GM21367 (cell line): ENCODE data around the gene ADNP.
"Not testable (repeated sequence)": the region's sequence is repeated elsewhere in the genome, so short reads cannot be mapped to it uniquely, and the experiment has no call there.

ENCODE experiments used
- ATAC-seq: cut with Tn5 transposase; IDR thresholded peaks from one replicate; pipeline ENCODE4 v1.9.1; 2021; ENCODE audit not compliant: unreplicated experiment

ADNP gene

DNA sequence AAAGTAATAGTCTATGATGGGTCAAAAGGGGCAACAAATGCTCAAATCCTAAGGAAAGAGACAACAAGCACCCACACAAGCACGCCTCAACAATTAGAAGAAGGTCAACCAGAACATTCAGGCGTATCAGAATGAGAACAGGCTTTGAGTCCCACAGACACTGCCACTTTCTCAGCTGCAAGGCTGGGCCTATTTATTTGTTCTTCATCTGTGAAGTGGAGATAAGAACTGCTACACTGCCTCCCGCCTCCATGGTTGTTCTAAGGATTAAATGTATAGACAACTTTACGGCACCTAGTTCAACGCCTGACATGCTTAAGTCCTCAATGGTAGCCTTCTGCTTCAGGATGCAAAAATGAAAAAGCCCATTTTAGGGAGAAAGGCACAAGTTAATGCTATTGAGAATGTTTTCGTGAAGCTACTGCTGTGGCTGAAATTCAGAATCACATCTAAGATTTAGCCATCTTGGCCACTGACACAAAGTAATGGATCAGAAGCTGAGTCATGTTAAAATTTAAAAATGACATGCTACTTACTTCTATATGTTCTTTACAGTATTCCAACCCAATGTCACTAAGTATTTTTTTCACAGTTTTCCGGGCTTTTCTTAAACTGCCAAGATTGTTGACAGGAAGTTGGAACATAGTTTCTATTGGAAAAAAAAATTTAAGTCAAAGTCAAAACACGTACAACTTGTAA, 27.7 kb downstream of the ADNP start:
- no peak for ATAC-seq

DNA sequence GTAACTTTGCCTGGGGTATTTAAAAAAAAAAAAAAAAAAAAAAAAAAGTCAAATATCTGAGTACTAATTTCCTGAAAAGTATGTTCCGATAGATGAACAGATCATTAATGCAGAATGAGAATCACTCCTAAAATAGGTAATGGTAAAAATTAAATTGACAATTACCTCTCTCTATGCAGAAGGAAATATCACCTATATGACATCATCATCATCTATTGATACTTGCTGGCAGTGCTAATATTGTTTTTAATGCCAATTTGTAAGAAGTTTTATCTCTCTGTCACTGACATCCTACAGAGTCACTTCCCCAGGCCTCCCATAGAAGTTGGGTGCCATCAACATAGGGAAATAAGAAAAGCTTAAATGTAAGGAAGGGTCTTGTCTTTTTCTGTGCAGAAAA, 29.9 kb downstream of the ADNP start:
- ATAC-seq = no peak

DNA sequence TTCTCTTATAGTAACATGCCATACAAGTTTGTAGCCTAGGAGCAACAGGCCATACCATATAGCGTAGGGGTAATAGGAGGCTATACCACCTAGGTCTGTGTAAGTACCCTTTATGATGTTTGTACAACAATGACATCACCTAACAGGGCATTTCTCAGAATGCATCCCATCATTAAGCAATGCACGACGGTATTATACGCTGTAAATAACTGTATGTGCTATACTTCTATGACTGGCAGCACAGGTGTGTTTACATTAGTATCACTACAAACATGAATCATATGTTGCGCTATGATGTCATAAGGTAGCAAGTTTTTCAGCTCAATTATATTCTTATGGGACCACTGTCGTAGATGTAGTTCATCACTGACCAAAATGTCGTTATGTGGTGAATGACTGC, 31.0 kb downstream of the ADNP start:
- no peak for ATAC-seq

DNA sequence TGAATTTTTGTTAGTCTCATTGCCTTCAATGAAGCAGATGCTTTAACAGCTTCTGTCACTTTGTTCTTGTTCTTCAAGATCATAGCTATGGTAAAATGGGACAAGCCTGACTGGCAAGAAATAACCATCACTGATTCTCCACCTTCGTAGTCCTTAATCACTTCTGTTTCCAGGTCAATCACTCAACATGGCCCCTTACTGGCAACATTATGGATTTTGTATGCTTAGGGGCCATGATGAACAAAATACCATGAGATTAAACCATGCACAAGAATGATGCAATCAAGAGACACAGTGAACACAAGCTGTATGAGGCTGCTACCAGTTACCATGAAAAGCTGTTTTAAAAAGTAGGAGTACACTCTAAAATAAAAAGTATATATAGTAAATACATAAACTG, 32.8 kb downstream of the ADNP start:
- ATAC-seq = no peak

DNA sequence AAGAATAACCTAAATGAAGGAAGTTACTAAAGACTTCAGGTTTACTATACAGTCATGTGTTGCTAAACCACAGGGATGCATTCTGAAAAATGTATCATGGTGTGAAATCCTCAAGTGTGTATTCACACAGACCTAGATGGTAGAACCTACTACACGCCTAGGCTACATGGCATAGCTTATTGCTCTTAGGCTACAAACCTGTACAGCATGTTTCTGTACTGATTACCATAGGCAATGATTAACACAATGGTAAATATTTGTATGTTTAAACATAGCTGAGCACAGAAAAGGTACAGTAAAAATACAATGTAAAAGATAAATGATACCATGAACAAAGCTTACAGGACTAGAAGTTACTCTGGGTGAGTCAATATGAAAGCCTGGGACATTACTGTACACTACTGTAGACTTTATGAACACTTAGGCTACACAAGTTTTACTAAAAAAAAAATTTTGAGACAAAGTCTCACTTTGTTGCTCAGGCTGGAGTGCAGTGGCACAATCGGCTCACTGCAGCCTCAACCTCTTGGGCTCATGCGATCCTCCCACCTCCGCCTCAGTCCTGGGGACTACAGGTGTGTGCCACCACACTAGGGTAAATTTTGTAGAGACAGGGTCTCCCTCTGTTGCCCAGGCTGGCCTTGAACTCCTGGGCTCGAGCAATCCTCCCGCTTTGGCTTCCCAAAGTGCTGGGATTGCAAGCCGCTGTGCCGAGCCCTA, 36.0 kb downstream of the ADNP start:
- no peak for ATAC-seq

DNA sequence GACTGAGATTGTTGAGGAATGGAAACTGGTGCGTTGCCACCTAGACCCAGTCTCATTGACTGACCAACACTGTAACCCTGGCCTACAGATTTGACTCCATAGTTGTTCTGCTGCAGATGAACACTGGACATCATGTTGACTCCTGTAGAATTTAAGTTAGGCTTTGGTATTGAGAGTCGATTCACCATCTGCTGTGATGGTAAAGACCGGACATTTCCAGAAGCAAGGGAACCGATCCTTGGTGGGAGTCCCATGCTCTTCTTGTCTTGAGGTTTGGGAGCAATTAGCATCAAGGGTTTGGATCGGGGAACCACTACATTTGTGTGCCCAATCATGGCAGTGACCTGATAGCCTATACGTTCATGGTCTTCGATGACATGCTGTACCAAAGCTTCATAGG, 37.6 kb downstream of the ADNP start:
- ATAC-seq = no peak

DNA sequence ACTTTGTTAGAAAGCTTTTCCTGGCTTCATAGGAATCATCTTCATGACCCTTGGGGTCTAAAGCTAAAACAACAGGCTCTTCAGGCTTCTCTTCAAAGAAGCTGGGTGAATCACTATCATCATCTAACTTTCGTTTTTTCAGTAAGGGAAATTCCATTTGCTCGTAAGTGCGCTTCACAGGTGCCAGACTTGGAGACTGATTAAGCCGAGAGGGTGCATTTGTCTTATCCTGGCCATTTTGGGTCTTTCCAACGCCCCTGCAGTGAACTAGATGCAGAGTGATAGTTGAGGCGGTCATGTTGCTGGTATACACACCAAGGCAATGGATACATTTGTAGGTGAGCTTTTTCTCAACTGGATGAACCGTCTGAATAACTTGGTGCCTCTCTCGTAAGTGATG, 38.8 kb downstream of the ADNP start:
- ATAC-seq = no peak

DNA sequence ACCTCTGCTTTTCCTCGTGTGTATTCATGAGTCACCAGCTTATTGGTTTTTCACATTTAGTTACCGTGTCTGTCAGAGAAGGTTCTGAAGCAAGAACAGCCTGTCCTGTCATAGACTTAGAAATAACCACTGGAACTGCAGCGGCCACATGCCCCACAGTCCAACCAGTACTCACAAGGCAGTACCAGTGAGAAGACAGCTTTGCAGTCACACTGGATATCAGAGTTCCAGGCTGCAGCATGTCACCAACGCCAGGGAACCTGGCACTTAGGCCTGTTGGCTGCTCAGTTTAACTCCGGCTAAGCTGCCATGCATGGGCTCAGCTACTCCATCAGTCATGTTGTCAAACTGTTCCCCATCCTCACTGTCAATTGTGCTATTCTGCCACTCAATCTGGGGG, 40.1 kb downstream of the ADNP start:
- ATAC-seq = no peak

DNA sequence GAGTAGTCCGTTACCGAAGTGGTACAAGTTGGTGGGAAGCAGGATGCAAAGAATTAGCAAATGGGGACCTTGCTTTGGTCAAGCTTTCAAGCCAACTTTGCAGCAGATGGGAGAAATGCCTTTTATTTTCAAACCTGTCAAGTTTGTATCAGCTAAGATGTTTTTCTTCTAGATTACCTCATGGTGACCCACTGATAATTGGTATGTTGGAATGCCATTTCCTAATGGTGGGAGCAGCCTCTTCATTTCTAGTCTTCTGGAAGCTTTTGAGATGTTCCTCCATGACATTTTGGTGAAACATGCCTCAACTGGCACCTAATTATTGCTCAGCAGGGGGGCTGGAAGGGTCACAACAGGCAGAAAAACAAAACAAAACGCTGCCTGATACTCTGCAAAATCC, 43.7 kb downstream of the ADNP start:
- ATAC-seq = no peak

DNA sequence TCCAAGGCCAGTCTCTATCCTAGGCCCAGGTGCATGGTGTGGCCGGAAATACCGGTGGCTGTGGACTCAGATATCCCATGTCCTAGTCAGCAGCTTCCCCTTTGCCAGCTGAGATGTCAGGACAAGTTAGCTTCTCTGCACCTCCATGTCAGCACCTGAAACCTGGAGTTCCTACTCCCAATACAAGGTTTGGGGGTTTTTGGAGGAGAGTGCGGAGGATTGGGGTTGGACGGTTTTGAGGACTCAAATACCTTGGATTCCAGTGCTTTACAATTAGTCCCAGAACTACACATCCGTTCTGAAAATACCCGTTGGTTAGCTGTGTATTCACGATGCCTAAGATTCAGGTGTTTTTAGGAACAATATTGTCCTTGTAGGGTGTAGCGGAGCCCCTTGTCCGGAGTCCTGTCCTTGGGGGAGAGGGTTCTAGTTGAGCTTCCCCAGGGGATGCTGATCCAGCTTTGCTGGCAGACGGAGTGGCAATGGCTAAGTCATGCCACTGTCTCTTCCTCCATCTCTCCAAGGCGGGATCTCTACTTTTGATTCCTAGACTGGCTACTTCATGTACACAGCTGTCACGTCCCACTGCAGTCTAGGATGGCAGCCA, 45.0 kb downstream of the ADNP start:
- ATAC-seq = no peak

DNA sequence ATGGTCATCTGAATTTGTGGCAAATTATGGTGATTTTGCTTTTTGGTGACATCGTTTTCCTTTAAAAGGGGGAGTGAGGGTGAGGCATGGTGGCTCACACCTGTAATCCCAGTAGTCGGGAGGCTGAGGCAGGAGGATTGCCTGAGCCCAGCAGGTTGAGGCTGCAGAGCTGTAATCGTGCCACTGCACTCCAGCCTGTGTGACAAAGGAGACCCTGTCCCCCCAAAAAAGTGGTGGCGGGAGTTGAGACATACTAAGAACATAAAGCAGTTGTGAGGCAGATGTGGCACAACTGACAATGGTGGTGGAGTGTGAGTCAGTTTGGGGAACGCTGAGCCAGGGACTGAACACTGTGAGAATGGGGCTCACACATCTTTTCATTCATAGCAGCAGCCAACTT, 45.5 kb downstream of the ADNP start:
- ATAC-seq = no peak

DNA sequence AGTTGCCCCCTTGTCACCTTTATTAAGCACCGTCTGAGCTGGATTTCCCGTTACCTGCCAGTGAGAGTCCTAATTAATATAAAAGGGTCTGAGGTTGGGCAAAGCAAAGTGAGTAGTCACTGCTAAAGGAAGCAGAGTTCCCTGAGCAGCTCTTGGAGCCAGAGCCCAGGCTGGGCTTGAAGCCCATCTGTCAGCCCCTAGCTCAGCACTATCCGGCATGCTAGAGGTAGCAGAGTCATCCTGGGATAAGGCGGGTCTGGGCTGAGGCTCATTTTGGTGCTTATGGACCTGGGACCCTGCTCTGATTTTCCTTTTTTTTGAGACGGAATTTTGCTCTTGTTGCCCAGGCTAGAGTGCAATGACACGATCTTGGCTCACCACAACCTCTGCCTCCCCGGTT, 46.2 kb downstream of the ADNP start:
- no peak for ATAC-seq

DNA sequence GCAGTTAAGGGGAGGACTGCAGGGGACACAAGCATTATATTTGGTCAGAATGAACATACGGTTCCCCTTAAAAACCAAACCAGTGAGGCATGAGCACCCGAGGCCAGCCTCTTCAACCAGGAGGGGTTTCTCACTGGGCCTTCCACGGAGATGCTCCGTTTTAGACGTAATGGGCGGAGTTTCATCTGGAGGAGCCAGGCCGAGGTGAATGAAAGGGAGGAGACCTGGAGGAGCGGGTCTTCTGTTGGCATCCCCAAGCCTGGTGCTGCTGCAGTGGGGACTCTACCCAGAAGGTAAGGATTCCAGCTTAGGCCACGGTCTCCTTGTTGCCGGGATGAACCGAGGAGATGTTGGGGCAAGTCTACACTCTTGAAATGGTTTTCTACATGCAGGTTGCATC, 47.4 kb downstream of the ADNP start:
- ATAC-seq = no peak

DNA sequence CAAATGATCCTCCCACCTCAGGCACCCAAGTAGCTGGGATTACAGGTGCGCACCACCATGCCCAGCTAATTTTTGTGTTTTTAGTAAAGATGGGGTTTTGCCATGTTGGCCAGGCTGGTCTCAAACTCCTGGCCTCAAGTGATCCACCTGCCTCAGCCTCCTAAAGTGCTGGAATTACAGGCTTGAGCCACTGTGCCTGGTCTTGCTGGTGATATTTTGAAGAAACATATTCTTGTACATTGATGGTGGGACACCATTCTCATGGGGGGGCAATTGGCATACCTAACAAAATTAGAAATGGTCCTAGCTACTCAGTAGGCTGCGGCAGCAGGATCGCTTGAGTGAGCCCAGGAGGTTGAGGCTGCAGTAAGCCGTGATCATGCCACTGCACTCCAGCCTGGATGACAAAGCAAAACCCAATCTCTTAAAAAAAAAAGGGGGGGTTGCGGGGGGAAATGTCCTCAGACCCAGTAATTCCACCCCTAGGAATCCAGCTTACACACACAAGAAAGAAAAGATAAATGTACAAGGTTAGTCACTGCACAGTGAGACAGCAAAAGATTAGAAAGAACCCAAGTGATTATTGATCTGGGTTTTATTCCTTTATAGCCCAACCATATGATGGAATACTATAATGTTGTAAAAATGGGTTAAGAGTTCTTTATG, 49.3 kb downstream of the ADNP start:
- not testable (repeated sequence) for ATAC-seq

DNA sequence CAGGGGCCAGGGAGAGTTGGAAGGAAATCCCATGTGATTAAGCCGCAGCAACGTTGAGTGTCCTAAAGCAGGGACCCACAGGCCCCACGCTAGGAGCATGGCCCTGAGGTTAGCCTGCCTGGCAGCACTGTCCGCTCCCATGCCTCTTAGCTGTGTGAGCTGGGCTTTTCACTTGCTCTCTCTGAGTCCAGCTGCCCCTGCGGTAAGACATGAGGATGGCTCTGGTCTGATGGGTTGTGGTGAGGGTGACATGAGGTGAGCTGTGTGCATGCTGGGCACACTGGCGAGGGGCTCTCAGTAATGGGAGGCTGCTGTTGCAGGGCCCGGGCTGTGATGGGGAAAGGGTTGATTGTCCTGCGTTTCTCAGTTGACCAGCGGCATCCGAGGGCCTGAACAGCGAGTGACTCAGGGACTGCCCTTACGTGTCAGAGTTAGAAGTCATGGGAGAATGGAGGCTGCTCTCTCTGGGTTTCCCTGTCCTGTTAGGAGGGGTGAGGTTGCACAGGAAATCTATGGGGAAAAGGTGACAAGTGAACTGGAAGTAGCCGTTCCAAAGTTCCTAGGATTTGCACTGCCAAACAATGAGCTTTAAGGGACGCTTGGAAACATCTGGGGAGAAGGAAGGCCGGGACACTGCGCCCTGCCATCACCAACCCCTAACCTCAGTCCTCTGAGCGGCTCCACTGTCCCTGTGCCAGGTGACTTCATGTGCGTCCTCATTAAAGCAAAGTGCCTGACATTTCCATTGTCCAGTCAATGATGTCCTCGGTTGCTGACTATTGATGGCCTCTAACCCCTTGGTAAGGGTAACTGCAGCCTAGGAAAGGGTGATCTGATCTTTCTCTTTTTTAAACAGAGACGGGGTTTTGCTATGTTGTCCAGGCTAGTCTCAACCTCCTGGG, 51.3 kb downstream of the ADNP start:
- no peak for ATAC-seq

DNA sequence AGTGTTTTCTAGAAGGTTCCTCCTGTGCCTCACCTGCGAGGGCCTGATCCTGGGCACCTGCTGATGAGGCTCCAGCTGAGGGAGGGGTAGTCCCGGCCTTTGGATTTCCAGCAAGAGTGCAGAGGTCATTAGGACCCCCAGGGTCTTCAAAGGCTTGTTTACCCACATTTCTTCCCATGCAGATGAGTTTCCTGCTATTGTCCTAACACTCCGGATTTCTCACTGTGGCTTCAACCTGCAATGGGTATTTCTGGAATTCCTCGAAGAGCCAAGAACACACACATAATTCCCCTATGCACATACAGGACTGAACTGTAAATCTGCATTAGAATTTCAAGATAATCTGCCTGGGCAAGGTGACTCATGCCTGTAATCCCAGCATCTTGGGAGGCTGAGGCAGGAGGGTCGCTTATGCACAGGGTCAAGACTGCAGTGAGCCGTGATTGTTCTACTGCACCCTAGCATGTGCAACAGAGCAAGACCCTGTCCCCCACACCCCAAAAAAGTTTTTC, 53.9 kb downstream of the ADNP start:
- ATAC-seq = no peak

DNA sequence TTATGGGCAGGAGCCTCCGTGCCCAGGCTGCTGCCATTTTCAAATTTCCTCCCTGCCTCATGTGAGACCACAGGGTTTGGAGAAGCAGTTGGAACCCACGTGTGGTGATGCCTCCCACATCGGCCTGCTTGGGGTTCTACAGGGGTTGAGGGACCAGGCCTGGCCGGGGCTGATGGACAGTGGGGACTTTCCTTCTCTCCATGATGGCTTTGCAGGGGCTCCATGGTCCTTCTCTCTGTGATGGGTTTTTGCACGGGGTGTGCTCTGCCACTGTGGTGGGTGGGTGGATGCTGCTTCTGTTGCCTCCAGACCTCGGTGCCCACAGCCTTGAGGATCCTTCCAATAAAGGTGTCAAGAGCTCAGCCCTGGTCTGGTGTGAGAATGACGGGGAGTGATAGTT, 54.4 kb downstream of the ADNP start:
- ATAC-seq = no peak

DNA sequence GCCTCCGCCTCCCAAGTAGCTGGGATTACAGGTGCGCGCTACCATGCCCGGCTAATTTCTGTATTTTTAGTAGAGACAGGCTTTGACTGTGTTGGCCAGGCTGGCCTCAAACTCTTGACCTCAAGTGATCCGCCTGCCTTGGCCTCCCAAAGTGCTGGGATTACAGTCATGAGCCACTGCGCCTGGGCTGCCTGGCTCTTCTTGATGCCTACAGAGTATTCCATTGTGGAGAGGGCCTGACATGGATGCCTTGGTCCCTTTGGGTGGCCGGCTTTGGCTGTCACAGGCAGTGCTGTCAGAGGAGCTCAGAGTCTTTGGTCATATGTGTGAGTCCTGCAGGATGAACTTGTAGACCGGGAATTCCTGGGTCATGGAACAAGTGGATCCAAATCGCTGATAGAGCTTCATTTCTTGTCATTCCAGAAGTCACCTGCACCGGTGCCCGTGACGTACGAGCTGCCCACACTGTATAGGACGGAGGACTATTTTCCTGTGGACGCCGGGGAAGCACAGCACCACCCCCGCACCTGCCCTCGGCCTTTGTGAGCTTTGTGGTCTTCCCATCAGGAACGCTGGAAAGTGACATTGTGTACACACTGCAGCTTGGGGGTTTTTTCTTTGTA, 55.1 kb downstream of the ADNP start:
- no peak for ATAC-seq

DNA sequence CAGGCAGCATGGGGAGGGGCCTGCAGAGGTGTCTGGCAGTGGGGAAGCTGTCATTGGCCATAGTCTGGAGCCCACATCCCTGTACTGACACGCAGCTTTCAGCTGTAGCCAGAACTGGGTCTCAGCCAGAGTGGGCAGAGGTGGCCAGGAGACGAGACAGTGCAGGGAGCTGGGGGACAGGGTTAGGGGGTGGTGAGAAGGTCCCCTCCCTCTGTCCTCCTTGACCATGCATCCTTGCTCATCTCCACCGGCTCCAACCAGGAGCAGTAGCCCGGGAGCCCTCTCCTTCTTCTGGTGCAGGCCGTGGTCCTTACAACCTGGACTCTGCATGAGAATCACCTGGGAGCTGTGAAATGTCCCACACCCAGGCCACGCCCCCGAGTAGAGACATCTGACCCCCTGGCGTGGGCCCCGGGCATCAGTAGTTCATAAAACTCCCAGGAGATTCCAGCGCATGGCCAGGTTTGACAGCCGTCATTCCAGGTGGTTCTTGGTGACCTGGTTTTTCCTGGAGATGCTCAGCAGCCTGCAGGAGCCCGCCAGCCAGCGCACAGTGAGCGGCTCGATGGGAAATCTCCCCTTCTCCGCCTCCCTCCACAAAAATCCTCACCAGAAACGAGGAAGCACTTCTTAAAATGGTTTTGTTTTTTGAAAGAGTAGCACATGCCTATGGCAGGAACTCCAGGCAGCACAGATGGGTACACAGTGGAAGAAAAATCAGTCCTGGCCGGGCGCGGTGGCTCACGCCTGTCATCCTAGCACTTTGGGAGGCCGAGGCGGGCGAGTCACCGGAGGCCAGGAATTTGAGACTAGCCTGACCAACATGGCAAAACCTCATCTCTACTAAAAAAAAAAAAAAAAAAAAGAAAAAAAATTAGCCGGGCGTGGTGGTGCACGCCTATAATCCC, 56.2 kb downstream of the ADNP start:
- no peak for ATAC-seq
